H1 (cell line): ENCODE results near the gene FYTTD1. TPM values are rescaled to one million over a fixed set of nuclear protein-coding genes. Genes with fewer than 3 reads are reported as not detected.
A peak's percentile ranks its signal among the peaks of the same experiment; 100 is the strongest.

ENCODE experiments used
- ASH2L ChIP-seq: fragments of 200-600, 300-600 bp; sonication (generic); IDR thresholded peaks from one replicate; pipeline ENCODE4 v1.7.1; 2017; ENCODE audit warnings: low read length
- BRCA1 ChIP-seq: IDR thresholded peaks from 2 replicates; pipeline ENCODE4 v1.6.1; 2012; ENCODE audit warnings: low read depth, low read length, improper control_type of control experiment
- CBX8 ChIP-seq: fragments of 300-800, 300-1000 bp; sonication (generic); IDR thresholded peaks from 2 replicates; pipeline ENCODE4 v1.7.1; 2016; ENCODE audit warnings: low read depth, low read length, borderline replicate concordance
- CTCF ChIP-seq, 3 experiments: IDR thresholded peaks; 1 replicate in 2 of 3; 2 replicates in 1 of 3; pipeline versions ENCODE4 v1.5.1 to v1.6.1; 2011; ENCODE audit warnings: low read length in 3 of 3, mild to moderate bottlenecking in 3 of 3, inconsistent platforms in 2 of 3, low read depth in 1 of 3, moderate library complexity in 1 of 3; ENCODE audit not compliant: insufficient read depth in 1 of 3; ENCODE audit errors: control extremely low read depth in 1 of 3
- EZH2 ChIP-seq: fragments of 200-600 bp; sonication (generic); IDR thresholded peaks from 2 replicates; pipeline ENCODE4 v1.7.1; 2012; ENCODE audit warnings: low read depth, mild to moderate bottlenecking, moderate library complexity, low read length, inconsistent platforms; ENCODE audit not compliant: severe bottlenecking
- FOSL1 ChIP-seq: IDR thresholded peaks from 2 replicates; pipeline ENCODE4 v1.6.1; 2011; ENCODE audit warnings: mild to moderate bottlenecking, low read depth, low read length, moderate library complexity; ENCODE audit not compliant: insufficient read depth
- GTF2F1 ChIP-seq: IDR thresholded peaks from 2 replicates; pipeline ENCODE4 v1.6.1; 2012; ENCODE audit warnings: low read depth, low read length, improper control_type of control experiment, borderline replicate concordance
- HDAC2 ChIP-seq, 2 experiments: fragments of 300-600 bp in 1 of 2; sonication (generic) in 1 of 2; IDR thresholded peaks; 2 replicates each; pipeline ENCODE4 v1.6.1; 2011 to 2012; ENCODE audit warnings: low read depth in 2 of 2, low read length in 2 of 2, mild to moderate bottlenecking in 2 of 2, moderate library complexity in 2 of 2, borderline replicate concordance in 1 of 2, inconsistent platforms in 1 of 2
- KDM1A ChIP-seq: fragments of 200-600, 300-600 bp; sonication (generic); IDR thresholded peaks from 2 replicates; pipeline ENCODE4 v1.7.1; 2016; ENCODE audit warnings: mild to moderate bottlenecking, low read length, borderline replicate concordance
- KDM4A ChIP-seq: IDR thresholded peaks from one replicate; pipeline ENCODE4 v1.7.1; 2012; ENCODE audit warnings: low read depth, mild to moderate bottlenecking, moderate library complexity, low read length, inconsistent platforms; ENCODE audit not compliant: severe bottlenecking
- MAX ChIP-seq: IDR thresholded peaks from 2 replicates; pipeline ENCODE4 v1.6.1; 2012; ENCODE audit warnings: inconsistent platforms
- POLR2A ChIP-seq, 2 experiments: IDR thresholded peaks; 1 replicate in 1 of 2; 2 replicates in 1 of 2; pipeline ENCODE4 v1.6.1; 2011; ENCODE audit warnings: low read depth in 2 of 2, low read length in 2 of 2, mild to moderate bottlenecking in 2 of 2; ENCODE audit errors: control extremely low read depth in 1 of 2
- POLR2AphosphoS5 ChIP-seq: IDR thresholded peaks from 2 replicates; pipeline ENCODE4 v1.6.1; 2011; ENCODE audit warnings: low read depth, low read length
- POU5F1 ChIP-seq: IDR thresholded peaks from 2 replicates; pipeline ENCODE4 v1.6.1; 2011; ENCODE audit warnings: low read depth, mild to moderate bottlenecking, low read length, moderate library complexity
- SIX5 ChIP-seq: IDR thresholded peaks from 2 replicates; pipeline ENCODE4 v1.6.1; 2011; ENCODE audit warnings: mild to moderate bottlenecking, low read depth, low read length
- SP1 ChIP-seq: IDR thresholded peaks from 2 replicates; pipeline ENCODE4 v1.6.1; 2011; ENCODE audit warnings: low read depth, low read length
- SP2 ChIP-seq: IDR thresholded peaks from 2 replicates; pipeline ENCODE4 v1.6.1; 2012; ENCODE audit warnings: mild to moderate bottlenecking, low read length, inconsistent platforms
- SUZ12 ChIP-seq: fragments of 200-600 bp; sonication (generic); IDR thresholded peaks from 2 replicates; pipeline ENCODE4 v1.6.1; 2012; ENCODE audit warnings: mild to moderate bottlenecking, inconsistent platforms, low read length, moderate library complexity, mixed read lengths
- TAF7 ChIP-seq: optimal IDR thresholded peaks from 2 replicates; pipeline ENCODE3; 2011; ENCODE audit warnings: low read depth, mild to moderate bottlenecking, inconsistent platforms, low read length, moderate library complexity, borderline replicate concordance
- TBP ChIP-seq: IDR thresholded peaks from 2 replicates; pipeline ENCODE4 v1.6.1; 2011; ENCODE audit warnings: low read depth, low read length, improper control_type of control experiment
- TCF12 ChIP-seq: IDR thresholded peaks from 2 replicates; pipeline ENCODE4 v1.6.1; 2011; ENCODE audit warnings: low read depth, mild to moderate bottlenecking, low read length
- TEAD4 ChIP-seq: IDR thresholded peaks from 2 replicates; pipeline ENCODE4 v1.6.1; 2012; ENCODE audit warnings: low read depth, low read length, inconsistent platforms, mixed read lengths
- polyA plus RNA-seq, 7 experiments: library from polyadenylated mRNA; depleted of rRNA in 3 of 7; stranded (reverse) in 5 of 7; unstranded in 2 of 7; fragments of >200 nt in 5 of 7; fragments of 200-250 nt in 2 of 7; gene quantifications; 1 replicate in 5 of 7; 2 replicates in 1 of 7; 4 replicates in 1 of 7; pipeline versions ENCODE4 v1.2.1 to v1.2.3, GENCODE V29; 2011 to 2013; ENCODE audit warnings: missing spikeins in 2 of 7, mixed read lengths in 2 of 7
- total RNA-seq: library from RNA; stranded (reverse); fragmentation: NEBNext Ultra II Directional; extraction: Animal tissue kit (Norgen Biotek cat#: 25700); gene quantifications from 2 replicates; pipeline ENCODE4 v1.2.1, GENCODE V29; 2021

Gene FYTTD1
- total and polyA plus RNA-seq, 2 of the 8 experiments (the other 6 are each of a cell fraction or from before 2014, with no cell fraction given): 3.1 to 24.4 TPM

DNA sequence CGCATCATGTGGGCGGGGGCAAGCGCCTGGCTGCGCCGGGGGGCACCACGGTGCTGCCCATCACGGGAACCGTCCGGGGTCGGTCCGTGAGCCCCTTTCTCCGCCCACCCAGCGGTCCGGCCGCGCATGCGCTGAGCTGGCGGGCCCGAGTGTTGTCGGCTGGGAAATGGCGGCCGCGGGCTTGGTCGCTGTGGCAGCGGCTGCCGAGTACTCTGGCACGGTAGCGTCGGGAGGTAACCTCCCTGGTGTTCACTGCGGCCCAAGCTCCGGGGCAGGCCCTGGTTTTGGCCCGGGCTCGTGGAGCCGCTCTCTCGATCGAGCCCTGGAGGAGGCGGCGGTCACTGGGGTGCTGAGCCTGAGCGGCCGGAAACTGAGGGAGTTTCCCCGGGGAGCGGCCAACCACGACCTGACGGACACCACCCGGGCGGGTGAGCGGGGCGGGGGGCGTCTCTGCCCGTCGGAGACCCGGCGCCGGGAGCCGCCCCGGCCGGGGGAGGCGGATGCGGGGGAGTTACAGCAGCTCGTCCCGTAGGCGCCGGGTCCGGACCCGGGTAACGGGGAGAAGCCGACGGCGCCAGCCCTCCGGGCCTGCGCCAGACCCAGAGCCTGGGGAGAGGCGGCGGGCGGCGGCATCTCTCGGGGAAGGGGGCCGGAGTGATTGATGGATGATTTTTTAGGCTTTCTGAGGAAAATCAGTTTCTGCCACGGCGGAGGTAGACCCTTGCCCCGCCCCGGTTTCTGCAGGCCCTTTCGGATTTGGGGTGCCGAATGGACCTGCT lies 41.6 kb downstream of the FYTTD1 start, which contains the start of gene LRCH3 (continued):
- TF ChIP-seq ASH2L (peak; percentile 92), SP1 (no peak), KDM4A (peak; percentile 73), POLR2AphosphoS5 (peak; percentile 96), POLR2A (IDR thresholded peaks at IDR 0.05; ENCODE audit: control extremely low read depth in 1 of 2, low read depth in 2 of 2, low read length in 2 of 2) (peak; percentile 94 to 97), TAF7 (peak; percentile 92), TEAD4 (no peak), SUZ12 (no peak), BRCA1 (no peak), SIX5 (no peak), HDAC2 (IDR thresholded peaks at IDR 0.05; ENCODE audit: borderline replicate concordance in 1 of 2, low read depth in 2 of 2, low read length in 2 of 2) (no peak), POU5F1 (no peak), SP2 (no peak), CBX8 (no peak), GTF2F1 (peak; percentile 66; the same call in 1 of the 2 replicates), EZH2 (no peak), TCF12 (no peak), TBP (peak; percentile 91), FOSL1 (no peak), KDM1A (no peak), MAX (peak; percentile 67), CTCF (IDR thresholded peaks at IDR 0.05; ENCODE audit: control extremely low read depth in 1 of 3, insufficient read depth in 1 of 3, low read depth in 1 of 3, low read length in 3 of 3) (0 out of 4 replicates have a peak, but pooled peaks of 1 of the 3 experiments have one; percentile 0)
